OCI-LY7 (cell line): ENCODE data around the gene AFTPH. TPM values are rescaled to one million over a fixed set of nuclear protein-coding genes. Genes with fewer than 3 reads are reported as not detected.

Experiments used
- BruUV-seq: library from RNA; stranded (reverse); fragments of 400-500 nt; replicated peaks from 2 replicates; lab custom pipeline; 2021; lab: Mats Ljungman, UMichigan
- CTCF ChIA-PET: fragments of 300-600 bp; sonication (Branson Sonifier 250); formaldehyde crosslinking; loops from one replicate; lab custom pipeline; 2022; ENCODE audit warnings: antibody characterized with exemption; ENCODE audit not compliant: unreplicated experiment; lab: Charles Lee
- POLR2A ChIA-PET: fragments of 300-600 bp; sonication (Branson Sonifier 250); formaldehyde crosslinking; loops from one replicate; lab custom pipeline; 2022; ENCODE audit warnings: antibody characterized with exemption; lab: Charles Lee
- DNase-seq: peaks from one replicate; pipeline ENCODE4 v3.0.0-alpha.2; 2015; ENCODE audit warnings: low spot score
- H2AFZ ChIP-seq: fragments of 200-600 bp; sonication (generic), shearing (Covaris generic); 2 replicates; pipeline ENCODE4 v1.6.1; 2014; ENCODE audit warnings: mild to moderate bottlenecking, antibody characterized with exemption, low read length, moderate library complexity
- H3K27ac ChIP-seq: fragments of 200-600 bp; sonication (generic); 2 replicates; pipeline ENCODE4 v1.5.1; 2014; ENCODE audit warnings: mixed run types, low read depth, mild to moderate bottlenecking, moderate library complexity, low read length, inconsistent platforms; ENCODE audit not compliant: poor library complexity, severe bottlenecking
- H3K36me3 ChIP-seq: fragments of 200-600 bp; sonication (generic); 2 replicates; pipeline ENCODE4 v1.6.1; 2014; ENCODE audit warnings: mild to moderate bottlenecking, antibody characterized with exemption, low read length, moderate library complexity, mixed read lengths; ENCODE audit not compliant: insufficient read depth
- H3K4me1 ChIP-seq: fragments of 200-600 bp; sonication (generic); 2 replicates; pipeline ENCODE4 v1.5.1; 2014; ENCODE audit warnings: mild to moderate bottlenecking, low read length; ENCODE audit not compliant: insufficient read depth, poor library complexity, severe bottlenecking
- H3K4me2 ChIP-seq: fragments of 200-600 bp; sonication (generic); 2 replicates; pipeline ENCODE4 v1.6.1; 2014; ENCODE audit warnings: mild to moderate bottlenecking, low read length
- H3K4me3 ChIP-seq: fragments of 200-600 bp; sonication (generic); 2 replicates; pipeline ENCODE4 v1.5.1; 2014; ENCODE audit warnings: mild to moderate bottlenecking, low read depth, low read length; ENCODE audit not compliant: poor library complexity, severe bottlenecking
- H3K79me2 ChIP-seq: fragments of 200-600 bp; sonication (generic); 2 replicates; pipeline ENCODE4 v1.6.1; 2016; ENCODE audit warnings: low read depth, mild to moderate bottlenecking, low read length, moderate library complexity, mixed read lengths; ENCODE audit not compliant: insufficient read depth
- H3K9me2 ChIP-seq: fragments of 200-600 bp; sonication (generic); 2 replicates; pipeline ENCODE4 v1.6.1; 2016; ENCODE audit warnings: mild to moderate bottlenecking, low read length, mixed read lengths; ENCODE audit not compliant: insufficient read depth
- H3K9me3 ChIP-seq: fragments of 200-600 bp; sonication (generic); 2 replicates; pipeline ENCODE4 v1.6.1; 2014; ENCODE audit warnings: mild to moderate bottlenecking, mixed run types, low read length, mixed read lengths
- H4K20me1 ChIP-seq: fragments of 200-600 bp; sonication (generic); 2 replicates; pipeline ENCODE4 v1.6.1; 2014; ENCODE audit warnings: mild to moderate bottlenecking, antibody characterized with exemption, low read length, moderate library complexity, mixed read lengths; ENCODE audit not compliant: insufficient read depth
- EZH2phosphoT487 ChIP-seq: fragments of 200-600 bp; sonication (generic); IDR thresholded peaks from 2 replicates; pipeline ENCODE4 v1.6.1; 2018; ENCODE audit warnings: low read depth, borderline replicate concordance, mild to moderate bottlenecking, mixed run types, antibody characterized with exemption, low read length, moderate library complexity, mixed read lengths
- intact Hi-C: fragments of 100-400 bp; cut with micrococcal nuclease; formaldehyde crosslinking; loops from one replicate; pipeline ENCODE4 v1.10.0; 2022; ENCODE audit not compliant: unreplicated experiment
- total RNA-seq, 2 experiments: library from RNA; depleted of rRNA in 1 of 2; stranded (reverse); fragments of >200 nt in 1 of 2; shearing (Covaris generic) in 1 of 2; gene quantifications; 2 replicates each; pipeline ENCODE4 v1.2.3, GENCODE V29; 2014 to 2022
- TF ChIP-seq, protein P1 (sequence below): fragments of 200-600 bp; sonication (generic); conservative IDR thresholded peaks from 2 replicates; pipeline ENCODE4 v1.5.1; 2014; ENCODE audit warnings: mild to moderate bottlenecking, antibody characterized with exemption, low read length, moderate library complexity, mixed read lengths

The AFTPH gene
- total RNA-seq, 2 experiments from 2014 or later = 30.0 to 40.6 TPM

DNA sequence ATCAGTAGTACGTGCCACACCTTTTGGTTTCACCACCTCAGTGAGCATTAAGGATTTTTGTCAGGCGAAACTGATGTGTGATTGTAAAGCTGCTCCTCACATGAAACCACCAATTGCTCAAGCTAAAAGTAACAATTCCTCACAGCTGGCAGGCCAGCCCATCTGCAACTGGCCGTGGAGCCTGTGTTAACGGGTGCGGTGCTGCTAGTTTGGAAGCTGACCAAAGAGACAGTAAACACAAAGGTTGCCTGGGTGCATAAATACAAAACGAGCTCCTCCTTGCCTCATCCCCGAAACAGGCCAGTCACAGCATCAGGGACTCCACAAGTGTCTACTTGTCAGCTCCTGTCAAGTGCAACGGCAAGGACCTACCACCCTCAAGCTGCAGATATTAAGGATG lies 38.2 kb upstream of the AFTPH start:
- intact Hi-C loops = no loop called here
- CTCF ChIA-PET = interaction anchor here (1.0 kb wide), 1 partner anchor 155 kb away, joined by 3 read pairs; no protein-coding TSS in a partner anchor
- no peaks in the 10 kb centered on the region for H4K20me1 ChIP-seq
- H2AFZ ChIP-seq = no peak overlapping the region
- H3K4me3 ChIP-seq = no peak overlapping the region
- H3K36me3 ChIP-seq = no peaks in the 10 kb centered on the region
- TF ChIP-seq EZH2phosphoT487 = no peak
- TF ChIP-seq, protein P1, sequence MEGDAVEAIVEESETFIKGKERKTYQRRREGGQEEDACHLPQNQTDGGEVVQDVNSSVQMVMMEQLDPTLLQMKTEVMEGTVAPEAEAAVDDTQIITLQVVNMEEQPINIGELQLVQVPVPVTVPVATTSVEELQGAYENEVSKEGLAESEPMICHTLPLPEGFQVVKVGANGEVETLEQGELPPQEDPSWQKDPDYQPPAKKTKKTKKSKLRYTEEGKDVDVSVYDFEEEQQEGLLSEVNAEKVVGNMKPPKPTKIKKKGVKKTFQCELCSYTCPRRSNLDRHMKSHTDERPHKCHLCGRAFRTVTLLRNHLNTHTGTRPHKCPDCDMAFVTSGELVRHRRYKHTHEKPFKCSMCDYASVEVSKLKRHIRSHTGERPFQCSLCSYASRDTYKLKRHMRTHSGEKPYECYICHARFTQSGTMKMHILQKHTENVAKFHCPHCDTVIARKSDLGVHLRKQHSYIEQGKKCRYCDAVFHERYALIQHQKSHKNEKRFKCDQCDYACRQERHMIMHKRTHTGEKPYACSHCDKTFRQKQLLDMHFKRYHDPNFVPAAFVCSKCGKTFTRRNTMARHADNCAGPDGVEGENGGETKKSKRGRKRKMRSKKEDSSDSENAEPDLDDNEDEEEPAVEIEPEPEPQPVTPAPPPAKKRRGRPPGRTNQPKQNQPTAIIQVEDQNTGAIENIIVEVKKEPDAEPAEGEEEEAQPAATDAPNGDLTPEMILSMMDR = no peak
- BruUV-seq = no TSS peak
- no peak for DNase-seq
- no peaks in the 10 kb centered on the region for H3K9me2 ChIP-seq
- H3K27ac ChIP-seq = no peak overlapping the region
- H3K4me1 ChIP-seq = no peaks in the 10 kb centered on the region
- H3K79me2 ChIP-seq = no peaks in the 10 kb centered on the region
- POLR2A ChIA-PET = interaction anchor here (0.6 to 1.0 kb wide), 2 partner anchors 18 to 577 kb away, joined by 3 to 4 read pairs; no protein-coding TSS in a partner anchor
- no peaks in the 10 kb centered on the region for H3K9me3 ChIP-seq
- no peak overlapping the region for H3K4me2 ChIP-seq

DNA sequence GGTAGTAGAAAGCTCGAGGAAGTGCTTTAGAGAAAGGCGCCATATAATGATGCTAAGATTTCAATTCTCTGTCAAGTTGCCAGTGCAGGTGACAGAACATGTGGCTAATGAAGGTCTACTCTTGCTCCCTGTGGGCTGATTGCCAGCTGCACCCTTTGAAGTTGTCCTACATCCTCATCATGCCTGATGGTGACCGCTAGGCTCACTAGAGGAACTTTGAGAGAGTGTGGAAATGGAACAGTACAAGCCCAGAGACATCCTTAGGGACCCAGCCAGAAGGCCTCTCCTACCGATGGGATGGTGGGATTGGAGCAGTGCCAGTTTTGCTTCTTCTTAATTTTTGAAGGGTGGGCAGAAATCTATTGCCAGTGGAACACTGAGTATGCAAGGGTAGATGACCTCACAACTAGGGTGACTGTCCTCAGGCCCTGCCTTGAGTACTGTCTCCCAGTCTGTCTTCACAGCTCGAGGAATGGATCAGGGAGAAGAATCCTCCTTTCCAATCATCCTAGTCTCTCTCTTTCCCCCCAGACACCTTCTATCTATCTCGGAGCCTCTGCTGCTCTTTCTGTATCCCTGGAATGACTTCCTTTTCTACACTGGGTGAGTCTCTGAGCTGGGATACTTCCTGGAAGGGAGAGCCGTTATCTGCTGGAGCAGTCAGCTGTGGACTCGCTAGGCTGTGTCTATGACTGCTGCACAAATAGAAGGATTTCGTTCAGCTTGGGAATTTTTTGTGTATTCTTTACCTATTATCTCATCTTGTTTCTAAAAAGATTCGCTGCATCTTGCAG lies 36.7 kb upstream of the AFTPH start:
- TF ChIP-seq, protein P1 = no peak
- no peak for TF ChIP-seq EZH2phosphoT487
- no TSS peak for BruUV-seq
- CTCF ChIA-PET = no interaction called here
- no peaks in the 10 kb centered on the region for H4K20me1 ChIP-seq
- no peaks in the 10 kb centered on the region for H3K36me3 ChIP-seq
- H3K9me2 ChIP-seq = no peaks in the 10 kb centered on the region
- no peaks in the 10 kb centered on the region for H3K9me3 ChIP-seq
- no peaks in the 10 kb centered on the region for H3K4me1 ChIP-seq
- H2AFZ ChIP-seq = no peak overlapping the region
- intact Hi-C loops = loop anchor here (1.0 kb wide), 2 partner anchors 156 to 438 kb away; no protein-coding TSS in a partner anchor
- DNase-seq = peak; percentile 36
- H3K4me3 ChIP-seq = no peak overlapping the region
- H3K4me2 ChIP-seq = no peak overlapping the region
- no peak overlapping the region for H3K27ac ChIP-seq
- POLR2A ChIA-PET = interaction anchor here (0.6 to 1.1 kb wide), 3 partner anchors 32 to 645 kb away, joined by 3 read pairs; no protein-coding TSS in a partner anchor
- H3K79me2 ChIP-seq = no peaks in the 10 kb centered on the region
